Stomach (tissue), 9 donors: ENCODE data around the gene DNAAF2. TPM values are rescaled to one million over a fixed set of nuclear protein-coding genes. Genes with fewer than 3 reads are reported as not detected.
"Not testable (repeated sequence)": the region's sequence is repeated elsewhere in the genome, so short reads cannot be mapped to it uniquely, and the experiment has no call there.

ENCODE experiments used
- DNase-seq, 2 donors: peaks; one replicate each; pipeline versions ENCODE4 v3.0.0 to v3.0.0-alpha.2; 2013 to 2019
- H3K27ac ChIP-seq, 5 donors: fragments of 200-600 bp in 4 of 5; sonication (generic) in 4 of 5; one replicate each; pipeline ENCODE4 v1.5.1; 2013 to 2019; ENCODE audit warnings: mild to moderate bottlenecking in 1 of 5, moderate library complexity in 1 of 5
- H3K27me3 ChIP-seq, 3 donors: fragments of 200-600 bp; sonication (generic); one replicate each; pipeline ENCODE4 v1.5.1; 2017 to 2019; ENCODE audit warnings: mixed run types in 1 of 3
- H3K36me3 ChIP-seq, 4 donors: fragments of 200-600 bp; sonication (generic); 1 replicate in 3 of 4; 2 replicates in 1 of 4; pipeline ENCODE4 v1.5.1; 2016 to 2019
- H3K4me1 ChIP-seq, 4 donors: fragments of 200-600 bp; sonication (generic); one replicate each; pipeline ENCODE4 v1.5.1; 2016 to 2019
- H3K4me3 ChIP-seq, 4 donors: fragments of 200-600 bp; sonication (generic) in 3 of 4; one replicate each; pipeline ENCODE4 v1.5.1; 2016 to 2019; ENCODE audit warnings: mild to moderate bottlenecking in 1 of 4
- H3K9me3 ChIP-seq, 4 donors: fragments of 200-600 bp; sonication (generic); one replicate each; pipeline ENCODE4 v1.5.1; 2016 to 2019
- EP300 ChIP-seq: sonication (generic); formaldehyde crosslinking; IDR thresholded peaks from one replicate; pipeline ENCODE4 v1.6.1; 2017; ENCODE audit warnings: antibody characterized with exemption
- POLR2A ChIP-seq, 4 donors: fragments of 450-650 bp; IDR thresholded peaks; one replicate each; pipeline ENCODE4 v1.6.1; 2016; ENCODE audit warnings: antibody characterized with exemption in 4 of 4, control low read depth in 2 of 4, mild to moderate bottlenecking in 1 of 4, moderate library complexity in 1 of 4
- POLR2AphosphoS5 ChIP-seq, 3 donors: sonication (generic); formaldehyde crosslinking; IDR thresholded peaks; one replicate each; pipeline ENCODE4 v1.6.1; 2016; ENCODE audit warnings: antibody characterized with exemption in 3 of 3
- WGBS, 5 donors: extraction: QIAGEN DNeasy Blood & Tissue Kit in 3 of 5; methylation state at CpG; one replicate each; pipeline versions ENCODE4 v1.1.5 to v1.1.7; 2013 to 2018; 5-methylcytosine and 5-hydroxymethylcytosine counted together
- intact Hi-C: fragments of 100-400 bp; cut with DNase I; formaldehyde crosslinking; loops from one replicate; pipeline ENCODE4 v1.15.1; 2023; ENCODE audit warnings: low total_unique reads
- polyA plus RNA-seq, 3 donors: library from polyadenylated mRNA; stranded (reverse); fragments of 200-250 nt; gene quantifications; one replicate each; pipeline ENCODE4 v1.2.3, GENCODE V29; 2013
- total RNA-seq, 5 donors: library from RNA; depleted of rRNA; stranded (reverse); fragments of >200 nt; gene quantifications; one replicate each; pipeline versions ENCODE4 v1.1.0 to v1.2.3, GENCODE V29; 2014 to 2016
- TF ChIP-seq, protein P1 (sequence below), 7 experiments: fragments of 450-650 bp in 4 of 7; fragments of 200-600 bp in 3 of 7; sonication (generic) in 3 of 7; IDR thresholded peaks; one replicate each; pipeline ENCODE4 v1.5.1; 2016 to 2019; ENCODE audit warnings: antibody characterized with exemption in 7 of 7, control low read depth in 2 of 7, mild to moderate bottlenecking in 1 of 7
- donor health status: healthy with polysubstance abuse.
- donor health status: Bipolar disorder and iron deficiency.
- donor health status: healthy.

The DNAAF2 gene
- total and polyA plus RNA-seq, 8 donors: 3.9 to 43.2 (median 8.1) TPM

DNA sequence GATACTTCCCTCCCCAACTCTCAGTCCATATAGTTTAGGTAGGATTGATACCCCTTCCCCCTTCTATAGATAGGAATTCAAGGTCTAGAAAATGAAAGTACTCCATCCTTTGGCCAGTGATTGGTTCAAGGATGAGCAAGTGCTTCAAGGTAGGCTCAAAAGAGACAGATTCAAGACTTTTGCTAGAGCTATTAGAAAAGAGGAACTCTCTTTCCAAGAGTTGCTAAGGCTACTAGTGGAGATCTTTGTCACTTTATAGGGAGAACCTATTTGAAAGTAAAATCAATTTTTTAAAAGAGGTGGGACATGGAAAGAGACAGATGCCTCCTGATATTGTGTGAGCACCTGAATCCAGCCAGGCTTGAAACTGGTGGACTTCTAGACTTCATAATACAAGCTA is 35.4 kb upstream of the DNAAF2 start:
- Histone ChIP-seq H3K4me1 (no peaks in the 10 kb centered on the region), H3K4me3 (no peak overlapping the region), H3K27ac (no peak overlapping the region), H3K27me3 (no peaks in the 10 kb centered on the region), H3K36me3 (peaks cover 0 to 4% (median 0%) of the 10 kb centered on the region in 4 donors), H3K9me3 (no peaks in the 10 kb centered on the region)
- DNase-seq: no peak
- TF ChIP-seq POLR2AphosphoS5 (IDR thresholded peaks at IDR 0.05) (no peak), POLR2A (IDR thresholded peaks at IDR 0.05) (no peak), EP300 (no peak)
- TF ChIP-seq, protein P1, sequence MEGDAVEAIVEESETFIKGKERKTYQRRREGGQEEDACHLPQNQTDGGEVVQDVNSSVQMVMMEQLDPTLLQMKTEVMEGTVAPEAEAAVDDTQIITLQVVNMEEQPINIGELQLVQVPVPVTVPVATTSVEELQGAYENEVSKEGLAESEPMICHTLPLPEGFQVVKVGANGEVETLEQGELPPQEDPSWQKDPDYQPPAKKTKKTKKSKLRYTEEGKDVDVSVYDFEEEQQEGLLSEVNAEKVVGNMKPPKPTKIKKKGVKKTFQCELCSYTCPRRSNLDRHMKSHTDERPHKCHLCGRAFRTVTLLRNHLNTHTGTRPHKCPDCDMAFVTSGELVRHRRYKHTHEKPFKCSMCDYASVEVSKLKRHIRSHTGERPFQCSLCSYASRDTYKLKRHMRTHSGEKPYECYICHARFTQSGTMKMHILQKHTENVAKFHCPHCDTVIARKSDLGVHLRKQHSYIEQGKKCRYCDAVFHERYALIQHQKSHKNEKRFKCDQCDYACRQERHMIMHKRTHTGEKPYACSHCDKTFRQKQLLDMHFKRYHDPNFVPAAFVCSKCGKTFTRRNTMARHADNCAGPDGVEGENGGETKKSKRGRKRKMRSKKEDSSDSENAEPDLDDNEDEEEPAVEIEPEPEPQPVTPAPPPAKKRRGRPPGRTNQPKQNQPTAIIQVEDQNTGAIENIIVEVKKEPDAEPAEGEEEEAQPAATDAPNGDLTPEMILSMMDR (IDR thresholded peaks at IDR 0.05): no peak
- intact Hi-C loops: no loop called here

DNA sequence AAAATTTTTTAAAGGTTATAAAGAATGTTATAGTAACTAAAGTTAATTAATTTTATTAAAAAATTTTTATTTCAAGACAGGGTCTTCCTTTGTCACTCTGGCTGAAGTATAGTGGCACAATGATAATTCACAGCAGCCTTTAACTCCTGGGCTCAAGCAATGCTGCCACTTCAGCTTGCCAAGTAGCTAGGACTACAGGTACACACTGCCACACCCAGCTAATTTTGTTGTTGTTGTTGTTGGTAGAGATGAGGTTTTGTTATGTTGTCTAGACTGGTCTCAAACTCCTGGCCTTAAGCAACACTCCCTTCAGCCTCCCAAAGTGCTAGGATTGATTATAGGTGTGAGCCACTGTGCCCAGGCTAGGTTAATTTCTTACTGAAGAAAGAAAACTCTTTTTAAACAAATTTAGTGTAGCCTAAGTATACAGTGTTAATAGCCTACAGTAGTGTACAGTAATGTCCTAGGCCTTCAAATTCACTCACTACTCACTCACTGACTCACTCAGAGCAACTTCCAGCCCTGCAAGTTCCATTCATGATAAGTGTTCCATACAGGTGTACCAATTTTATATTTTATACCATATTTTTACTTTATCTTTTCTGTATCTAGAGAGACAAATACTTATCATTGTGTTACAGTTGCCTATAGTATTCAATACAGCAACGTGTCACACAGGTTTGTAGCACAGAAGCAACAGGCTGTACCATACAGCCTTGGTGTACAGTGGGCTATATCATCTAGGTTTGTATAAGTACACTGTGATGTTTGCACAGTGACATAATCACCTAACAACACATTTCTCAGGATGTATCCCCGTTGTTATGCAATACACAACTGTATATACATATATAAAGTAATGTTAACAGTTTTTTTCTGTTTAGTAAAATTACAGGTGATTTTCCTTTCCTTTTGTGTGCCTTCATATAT is 24.7 kb upstream of the DNAAF2 start:
- no peak overlapping the region for H3K27ac ChIP-seq
- H3K9me3 ChIP-seq: no peaks in the 10 kb centered on the region
- intact Hi-C loops: no loop called here
- no peak overlapping the region for H3K4me3 ChIP-seq
- H3K36me3 ChIP-seq: no peaks in the 10 kb centered on the region
- TF ChIP-seq, protein P1 (IDR thresholded peaks at IDR 0.05): no peak
- TF ChIP-seq POLR2A (IDR thresholded peaks at IDR 0.05) (no peak), EP300 (no peak), POLR2AphosphoS5 (IDR thresholded peaks at IDR 0.05) (no peak)
- 32 to 63% (median 48%) methylated on average over 2 of the region's 2 CpGs for WGBS, 5 donors
- no peaks in the 10 kb centered on the region for H3K27me3 ChIP-seq
- H3K4me1 ChIP-seq: no peaks in the 10 kb centered on the region
- DNase-seq: peak in 1 of 2 donors; percentile 72

DNA sequence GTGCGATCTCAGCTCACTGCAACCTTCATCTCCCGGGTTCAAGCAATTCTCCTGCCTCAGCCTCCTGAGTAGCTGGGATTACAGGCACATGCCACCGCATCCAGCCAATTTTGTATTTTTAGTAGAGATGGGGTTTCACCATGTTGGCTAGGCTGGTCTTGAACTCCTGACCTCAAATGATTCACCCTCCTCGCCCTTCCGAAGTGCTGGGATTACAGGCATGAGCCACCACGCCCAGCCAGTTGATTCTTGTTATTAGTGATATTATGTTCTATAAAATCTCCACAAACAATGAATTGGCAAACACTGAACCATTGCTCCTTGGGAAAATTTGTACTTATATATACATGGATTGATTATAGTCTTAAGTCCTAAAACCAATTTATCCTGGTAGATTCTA is 22.5 kb upstream of the DNAAF2 start:
- H3K36me3 ChIP-seq, H3K9me3 ChIP-seq, DNase-seq, H3K4me1 ChIP-seq, H3K27ac ChIP-seq, H3K27me3 ChIP-seq, intact Hi-C loops, H3K4me3 ChIP-seq: not testable (repeated sequence)
- 84 to 96% (median 89%) methylated on average over 6 of the region's 6 CpGs for WGBS, 5 donors

DNA sequence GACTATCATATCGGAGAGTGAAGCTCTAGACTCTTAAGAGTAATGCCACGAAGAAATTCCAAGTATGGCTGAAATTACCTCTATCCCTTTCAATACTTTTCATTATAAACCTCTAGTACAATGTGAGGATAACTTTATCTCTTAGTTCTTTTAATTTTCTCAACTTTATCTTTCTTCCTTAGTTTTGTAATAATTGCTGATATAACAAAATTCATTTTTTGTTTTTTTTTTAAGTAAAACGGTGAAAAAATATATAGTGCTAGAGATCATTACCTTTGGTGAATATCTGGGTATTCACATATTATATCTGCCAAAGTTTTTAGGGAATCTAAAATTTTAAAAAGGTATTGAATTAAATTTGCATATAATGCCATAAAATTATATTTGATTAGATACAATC is 19.5 kb upstream of the DNAAF2 start:
- no peak for TF ChIP-seq EP300
- no peak for TF ChIP-seq POLR2A (IDR thresholded peaks at IDR 0.05)
- TF ChIP-seq, protein P1 (IDR thresholded peaks at IDR 0.05): no peak
- no peak for TF ChIP-seq POLR2AphosphoS5 (IDR thresholded peaks at IDR 0.05)
- Histone ChIP-seq H3K9me3 (no peaks in the 10 kb centered on the region), H3K4me3 (no peak overlapping the region), H3K36me3 (no peaks in the 10 kb centered on the region), H3K27ac (no peak overlapping the region), H3K27me3 (no peaks in the 10 kb centered on the region), H3K4me1 (no peaks in the 10 kb centered on the region)
- intact Hi-C loops: no loop called here
- 94 to 98% (median 96%) methylated on average over 3 of the region's 3 CpGs for whole genome bisulfite sequencing, 5 donors
- no peak for DNase-seq

DNA sequence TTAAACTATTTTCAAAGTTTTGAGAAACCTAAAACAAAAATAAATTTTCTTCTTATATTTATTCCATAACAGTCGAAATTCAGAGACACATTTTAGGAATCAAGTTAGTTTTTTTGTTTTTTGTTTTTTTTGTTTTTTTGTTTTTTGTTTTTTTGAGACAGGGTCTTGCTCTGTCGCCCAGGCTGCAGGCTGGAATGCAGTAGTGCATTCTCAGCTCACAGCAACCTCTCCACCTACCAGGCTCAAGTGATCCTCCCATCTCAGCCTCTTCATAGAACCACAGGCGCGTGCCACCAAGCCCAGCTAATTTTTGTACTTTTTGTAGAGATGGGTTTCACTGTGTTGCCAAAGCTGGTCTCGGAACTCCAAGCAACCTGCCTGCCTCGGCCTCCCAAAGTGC is 18.5 kb upstream of the DNAAF2 start:
- Histone ChIP-seq H3K4me3 (no peak overlapping the region), H3K27ac (no peak overlapping the region), H3K27me3 (no peaks in the 10 kb centered on the region), H3K9me3 (no peaks in the 10 kb centered on the region), H3K4me1 (peaks cover 0 to 6% (median 0%) of the 10 kb centered on the region in 4 donors), H3K36me3 (no peaks in the 10 kb centered on the region)
- intact Hi-C loops: no loop called here
- no peak for DNase-seq
- TF ChIP-seq POLR2A (IDR thresholded peaks at IDR 0.05) (no peak), EP300 (no peak), POLR2AphosphoS5 (IDR thresholded peaks at IDR 0.05) (no peak)
- TF ChIP-seq, protein P1 (IDR thresholded peaks at IDR 0.05): no peak
- 95 to 98% (median 97%) methylated on average over 6 of the region's 6 CpGs for WGBS, 5 donors
